Mesendoderm (in vitro differentiated cells): Measurements from ENCODE around the gene DEGS2.

Experiments
- DNase-seq: peaks from one replicate; pipeline ENCODE4 v3.0.0; 2013
- H2AK5ac ChIP-seq: 2 replicates; pipeline ENCODE4 v1.6.1; 2013; ENCODE audit warnings: low read length, inconsistent platforms
- H2BK120ac ChIP-seq: 2 replicates; pipeline ENCODE4 v1.6.1; 2013; ENCODE audit warnings: low read depth, mild to moderate bottlenecking, low read length, moderate library complexity, mixed read lengths
- H2BK15ac ChIP-seq: replicated peaks from 2 replicates; pipeline ENCODE4 v1.6.1; 2013; ENCODE audit warnings: low read depth, mild to moderate bottlenecking, moderate library complexity
- H2BK5ac ChIP-seq: 2 replicates; pipeline ENCODE4 v1.6.1; 2013; ENCODE audit warnings: low read length, inconsistent platforms
- H3K18ac ChIP-seq: 2 replicates; pipeline ENCODE4 v1.6.1; 2013; ENCODE audit warnings: mild to moderate bottlenecking, low read length, mixed read lengths
- H3K23ac ChIP-seq: one replicate; pipeline ENCODE4 v1.6.1; 2013; ENCODE audit warnings: low read length
- H3K27ac ChIP-seq: 2 replicates; pipeline ENCODE4 v1.5.1; 2013; ENCODE audit warnings: low read depth, mild to moderate bottlenecking, inconsistent platforms, low read length, moderate library complexity
- H3K27me3 ChIP-seq: 2 replicates; pipeline ENCODE4 v1.6.1; 2013; ENCODE audit warnings: low read length, control low read depth, mild to moderate bottlenecking, inconsistent platforms; ENCODE audit not compliant: insufficient read depth, poor library complexity
- H3K36me3 ChIP-seq: 2 replicates; pipeline ENCODE4 v1.6.1; 2013; ENCODE audit warnings: low read length, inconsistent platforms; ENCODE audit not compliant: control insufficient read depth, insufficient read depth
- H3K4ac ChIP-seq: one replicate; pipeline ENCODE4 v1.6.1; 2013; ENCODE audit warnings: low read depth, mild to moderate bottlenecking, low read length, moderate library complexity
- H3K4me1 ChIP-seq: 2 replicates; pipeline ENCODE4 v1.6.1; 2013; ENCODE audit warnings: low read depth, low read length, inconsistent platforms; ENCODE audit not compliant: control insufficient read depth
- H3K4me2 ChIP-seq: 2 replicates; pipeline ENCODE4 v1.6.1; 2013; ENCODE audit warnings: low read length
- H3K4me3 ChIP-seq: 2 replicates; pipeline ENCODE4 v1.5.1; 2013; ENCODE audit warnings: mild to moderate bottlenecking, low read length
- H3K56ac ChIP-seq: one replicate; pipeline ENCODE4 v1.6.1; 2013; ENCODE audit warnings: low read length
- H3K79me1 ChIP-seq: 2 replicates; pipeline ENCODE4 v1.6.1; 2013; ENCODE audit warnings: low read length, inconsistent platforms
- H3K79me2 ChIP-seq: 2 replicates; pipeline ENCODE4 v1.6.1; 2013; ENCODE audit warnings: mild to moderate bottlenecking, low read length; ENCODE audit not compliant: control insufficient read depth, insufficient read depth
- H3K9ac ChIP-seq: 2 replicates; pipeline ENCODE4 v1.6.1; 2013; ENCODE audit warnings: low read length, inconsistent platforms
- H4K5ac ChIP-seq: one replicate; pipeline ENCODE4 v1.6.1; 2013; ENCODE audit warnings: low read length
- H4K8ac ChIP-seq: one replicate; pipeline ENCODE4 v1.6.1; 2013; ENCODE audit warnings: low read depth, mild to moderate bottlenecking, control low read depth, low read length, moderate library complexity
- WGBS: extraction: QIAGEN DNeasy Blood & Tissue Kit; methylation state at CpG from one replicate; pipeline ENCODE4 v1.1.7; 2013; ENCODE audit warnings: low lambda C conversion rate, missing lambda C conversion rate; ENCODE audit not compliant: insufficient coverage; ENCODE audit errors: extremely low coverage; 5-methylcytosine and 5-hydroxymethylcytosine counted together

The DEGS2 gene

DNA sequence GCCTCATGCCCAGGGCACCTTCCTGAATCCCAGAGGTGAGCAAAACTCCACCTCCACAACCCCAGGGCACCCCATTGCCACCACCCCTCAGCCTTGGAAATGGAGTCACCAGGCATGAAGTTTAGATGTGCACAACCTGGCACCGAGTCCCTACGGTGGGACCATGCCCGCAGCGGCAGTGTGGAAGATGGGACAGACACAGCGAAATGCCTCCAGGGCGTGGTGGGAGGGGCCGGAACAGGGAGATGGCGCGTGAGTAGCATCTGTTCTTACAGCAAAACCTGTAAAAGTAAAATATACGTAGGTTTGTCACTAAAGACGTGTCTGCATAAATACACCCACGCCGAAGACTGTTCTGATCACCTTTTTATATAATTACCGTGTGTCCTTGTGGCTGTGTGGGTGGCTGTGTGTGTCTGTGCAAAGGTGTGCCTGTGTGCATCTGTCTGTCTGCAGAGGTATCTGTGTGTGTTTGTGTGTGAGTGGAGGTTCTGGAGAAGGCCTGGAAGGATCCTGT lies 17.4 kb upstream of the DEGS2 start:
- Histone ChIP-seq H4K5ac (no peak overlapping the region), H3K23ac (no peak overlapping the region), H3K56ac (no peak overlapping the region), H3K18ac (no peak overlapping the region), H3K36me3 (no peaks in the 10 kb centered on the region), H2BK5ac (no peak overlapping the region), H3K4ac (no peak overlapping the region), H3K4me1 (no peaks in the 10 kb centered on the region), H2BK120ac (no peak overlapping the region), H3K27ac (no peak overlapping the region), H3K4me3 (no peak overlapping the region), H2AK5ac (no peak overlapping the region), H3K79me2 (no peaks in the 10 kb centered on the region), H3K9ac (no peak overlapping the region), H3K4me2 (no peak overlapping the region), H3K27me3 (no peaks in the 10 kb centered on the region), H4K8ac (no peak overlapping the region), H2BK15ac (no peak overlapping the region), H3K79me1 (no peaks in the 10 kb centered on the region)
- WGBS = no CpG with 5 or more reads among the region's 14 CpGs
- no peak for DNase-seq

DNA sequence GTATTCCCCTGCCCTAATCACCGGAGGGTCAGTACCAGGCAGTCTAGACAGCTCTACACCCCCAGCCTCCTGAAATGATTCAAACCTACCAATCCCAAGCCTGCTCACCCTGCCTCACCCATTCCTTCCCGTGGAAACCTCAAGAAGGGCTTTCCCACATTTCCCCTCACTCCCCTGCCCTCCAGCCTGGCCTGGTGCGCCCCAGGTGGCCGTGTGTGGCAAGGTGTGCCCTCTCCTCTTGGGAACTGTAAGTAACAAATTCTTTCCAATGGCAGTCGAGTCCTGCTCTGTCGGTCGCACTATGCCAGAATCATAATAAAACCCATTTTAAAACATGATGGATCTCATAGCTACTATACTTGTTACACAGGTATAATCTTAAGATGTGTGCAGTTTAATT lies 13.9 kb upstream of the DEGS2 start:
- no peak overlapping the region for H3K27ac ChIP-seq
- no peak overlapping the region for H3K18ac ChIP-seq
- H3K4ac ChIP-seq = no peak overlapping the region
- H3K36me3 ChIP-seq = no peaks in the 10 kb centered on the region
- no peak overlapping the region for H3K4me2 ChIP-seq
- no peak overlapping the region for H3K4me3 ChIP-seq
- H3K4me1 ChIP-seq = no peaks in the 10 kb centered on the region
- H2BK5ac ChIP-seq = no peak overlapping the region
- no peak overlapping the region for H2BK120ac ChIP-seq
- no peak overlapping the region for H3K9ac ChIP-seq
- no peaks in the 10 kb centered on the region for H3K79me1 ChIP-seq
- H3K27me3 ChIP-seq = no peaks in the 10 kb centered on the region
- no peak overlapping the region for H4K8ac ChIP-seq
- no peak overlapping the region for H2AK5ac ChIP-seq
- no peak overlapping the region for H4K5ac ChIP-seq
- no CpG with 5 or more reads among the region's 7 CpGs for WGBS
- no peak for DNase-seq
- H3K56ac ChIP-seq = no peak overlapping the region
- H3K23ac ChIP-seq = no peak overlapping the region
- H2BK15ac ChIP-seq = no peak overlapping the region
- no peaks in the 10 kb centered on the region for H3K79me2 ChIP-seq

DNA sequence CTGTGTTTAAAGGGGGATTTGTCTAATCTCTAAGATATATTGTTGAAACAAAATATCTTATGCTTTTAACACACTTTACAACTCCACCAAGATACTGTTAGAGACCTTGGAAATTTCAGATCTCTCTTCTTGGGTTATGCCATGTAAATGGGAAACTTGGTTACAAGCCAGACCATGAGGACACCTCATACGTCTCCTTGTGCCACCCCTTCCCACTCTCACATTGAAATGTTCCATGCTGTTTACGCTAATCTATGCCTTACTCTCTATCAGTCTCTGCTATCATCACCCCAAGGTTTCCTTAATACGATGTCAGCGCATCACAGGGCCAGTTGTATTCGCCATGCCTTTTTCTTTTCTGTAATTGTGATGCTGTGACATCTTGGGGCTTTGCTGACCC lies 13.4 kb upstream of the DEGS2 start:
- no peak overlapping the region for H3K4ac ChIP-seq
- no CpG with 5 or more reads among the region's 5 CpGs for WGBS
- H3K27me3 ChIP-seq = no peaks in the 10 kb centered on the region
- H3K23ac ChIP-seq = no peak overlapping the region
- H3K79me1 ChIP-seq = no peaks in the 10 kb centered on the region
- no peak overlapping the region for H3K27ac ChIP-seq
- H3K4me2 ChIP-seq = no peak overlapping the region
- no peak overlapping the region for H4K5ac ChIP-seq
- no peak for DNase-seq
- H3K9ac ChIP-seq = no peak overlapping the region
- no peaks in the 10 kb centered on the region for H3K4me1 ChIP-seq
- H2BK15ac ChIP-seq = no peak overlapping the region
- no peaks in the 10 kb centered on the region for H3K79me2 ChIP-seq
- H3K18ac ChIP-seq = no peak overlapping the region
- no peak overlapping the region for H3K56ac ChIP-seq
- no peak overlapping the region for H2BK120ac ChIP-seq
- H2BK5ac ChIP-seq = no peak overlapping the region
- no peak overlapping the region for H4K8ac ChIP-seq
- no peak overlapping the region for H3K4me3 ChIP-seq
- no peak overlapping the region for H2AK5ac ChIP-seq
- no peaks in the 10 kb centered on the region for H3K36me3 ChIP-seq

DNA sequence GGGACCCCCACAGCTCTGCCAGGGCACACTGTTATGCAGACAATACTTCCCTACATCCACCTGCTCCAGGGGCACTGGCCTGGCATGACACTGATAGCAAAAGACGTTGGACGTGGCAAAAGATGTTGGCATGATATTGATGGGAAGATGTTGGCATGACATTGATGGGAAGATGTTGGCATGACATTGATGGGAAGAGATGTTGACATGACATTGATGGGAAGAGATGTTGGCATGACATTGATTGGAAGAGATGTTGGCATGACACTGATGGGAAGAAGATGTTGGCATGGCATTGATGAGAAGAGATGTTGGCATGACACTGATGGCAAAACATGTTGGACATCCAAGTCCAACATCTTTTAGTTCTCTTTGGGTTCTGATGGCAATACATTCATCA lies 11.4 kb upstream of the DEGS2 start:
- Histone ChIP-seq H3K9ac (no peak overlapping the region), H4K5ac (no peak overlapping the region), H3K23ac (no peak overlapping the region), H2BK120ac (no peak overlapping the region), H3K27ac (no peak overlapping the region), H3K79me2 (no peaks in the 10 kb centered on the region), H3K27me3 (no peaks in the 10 kb centered on the region), H3K4me3 (no peak overlapping the region), H3K4me1 (no peaks in the 10 kb centered on the region), H2BK5ac (no peak overlapping the region), H2BK15ac (no peak overlapping the region), H3K56ac (no peak overlapping the region), H4K8ac (no peak overlapping the region), H3K79me1 (no peaks in the 10 kb centered on the region), H3K18ac (no peak overlapping the region), H2AK5ac (no peak overlapping the region), H3K4me2 (no peak overlapping the region), H3K36me3 (no peaks in the 10 kb centered on the region), H3K4ac (no peak overlapping the region)
- DNase-seq = no peak
- no CpG with 5 or more reads among the region's 2 CpGs for WGBS

DNA sequence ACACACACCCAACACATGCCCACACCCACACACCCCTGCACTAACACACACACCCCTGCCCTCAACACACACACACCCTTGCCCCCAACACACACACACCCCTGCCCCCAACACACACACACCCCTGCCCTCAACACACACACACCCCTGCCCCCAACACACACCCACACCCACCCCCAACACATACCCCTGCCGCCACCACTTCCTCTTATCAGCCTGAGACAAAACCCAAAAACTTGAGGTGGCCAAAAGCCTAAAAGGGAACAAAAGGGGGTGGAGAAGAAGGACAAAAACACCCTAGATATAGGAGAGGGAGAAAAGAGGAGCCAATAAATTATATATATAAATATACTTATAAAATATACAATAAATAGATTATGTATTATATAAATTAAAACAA lies 9.1 kb upstream of the DEGS2 start:
- H3K4ac ChIP-seq = no peak overlapping the region
- H3K79me1 ChIP-seq = no peaks in the 10 kb centered on the region
- DNase-seq = no peak
- no peaks in the 10 kb centered on the region for H3K79me2 ChIP-seq
- no CpG with 5 or more reads among the region's 1 CpG for WGBS
- H3K27me3 ChIP-seq = peaks cover 3% of the 10 kb centered on the region
- no peak overlapping the region for H2BK5ac ChIP-seq
- H3K36me3 ChIP-seq = no peaks in the 10 kb centered on the region
- no peak overlapping the region for H3K18ac ChIP-seq
- no peak overlapping the region for H3K4me2 ChIP-seq
- no peak overlapping the region for H3K9ac ChIP-seq
- no peak overlapping the region for H3K4me3 ChIP-seq
- H2AK5ac ChIP-seq = no peak overlapping the region
- no peak overlapping the region for H4K8ac ChIP-seq
- H3K4me1 ChIP-seq = no peaks in the 10 kb centered on the region
- no peak overlapping the region for H2BK15ac ChIP-seq
- H3K56ac ChIP-seq = no peak overlapping the region
- no peak overlapping the region for H3K27ac ChIP-seq
- no peak overlapping the region for H2BK120ac ChIP-seq
- H4K5ac ChIP-seq = no peak overlapping the region
- H3K23ac ChIP-seq = no peak overlapping the region

DNA sequence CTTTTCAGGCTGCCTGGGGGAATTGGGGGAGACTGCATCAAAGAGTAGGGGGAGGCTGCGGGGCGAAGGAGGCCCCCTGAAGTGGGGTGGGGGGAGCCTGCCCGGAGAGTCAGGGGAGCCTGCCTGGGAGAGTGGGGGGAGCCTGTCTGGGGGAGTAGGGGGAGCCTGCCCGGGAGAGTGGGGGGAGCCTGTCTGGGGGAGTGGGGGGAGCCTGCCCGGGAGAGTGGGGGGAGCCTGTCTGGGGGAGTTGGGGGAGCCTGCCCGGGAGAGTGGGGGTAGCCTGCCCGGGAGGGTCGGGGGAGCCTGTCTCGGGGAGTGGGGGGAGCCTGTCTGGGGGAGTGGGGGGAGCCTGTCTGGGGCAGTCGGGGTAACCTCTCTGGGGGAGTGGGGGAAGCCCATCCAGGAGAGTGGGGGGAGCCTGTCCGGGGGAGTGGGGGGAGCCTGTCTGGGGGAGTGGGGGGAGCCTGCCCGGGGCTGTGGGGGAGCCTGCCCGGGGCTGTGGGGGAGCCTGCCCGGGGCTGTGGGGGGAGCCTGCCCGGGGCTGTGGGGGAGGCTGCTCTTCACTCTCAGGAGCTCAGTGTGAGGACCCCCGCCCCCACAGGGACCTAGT lies 6.5 kb upstream of the DEGS2 start:
- H2BK120ac ChIP-seq = no peak overlapping the region
- H3K27ac ChIP-seq = no peak overlapping the region
- H3K4me3 ChIP-seq = no peak overlapping the region
- no peak overlapping the region for H2AK5ac ChIP-seq
- no peaks in the 10 kb centered on the region for H3K79me1 ChIP-seq
- DNase-seq = no peak
- H3K36me3 ChIP-seq = no peaks in the 10 kb centered on the region
- no peak overlapping the region for H2BK5ac ChIP-seq
- H3K9ac ChIP-seq = no peak overlapping the region
- peaks cover 5% of the 10 kb centered on the region for H3K27me3 ChIP-seq
- no peak overlapping the region for H3K56ac ChIP-seq
- H4K5ac ChIP-seq = no peak overlapping the region
- WGBS = no CpG with 5 or more reads among the region's 16 CpGs
- no peaks in the 10 kb centered on the region for H3K4me1 ChIP-seq
- H3K23ac ChIP-seq = no peak overlapping the region
- no peak overlapping the region for H3K18ac ChIP-seq
- no peak overlapping the region for H2BK15ac ChIP-seq
- H3K4ac ChIP-seq = no peak overlapping the region
- H4K8ac ChIP-seq = no peak overlapping the region
- no peaks in the 10 kb centered on the region for H3K79me2 ChIP-seq
- H3K4me2 ChIP-seq = no peak overlapping the region
